Stimulated activated CD4-positive, alpha-beta T cell treated with anti-CD3 and anti-CD28 coated beads, TNF-alpha, amount 100 ng/mL, for 1 hour (primary cell): ENCODE results near the gene PAX7.

Experiments used
- DNase-seq, 3 donors: peaks; one replicate each; pipeline ENCODE4 v3.0.0-alpha.2; 2020; ENCODE audit warnings: low read depth in 3 of 3, low spot score in 1 of 3

The PAX7 gene

GRCh38 chr1:18640228-18641004 lies 9.8 kb downstream of the PAX7 start:
- DNase-seq, result no peak

GRCh38 chr1:18641005-18641941 lies 10.6 kb downstream of the PAX7 start:
- DNase-seq, result no peak

- no peak for DNase-seq
Measured at GRCh38 chr1:18642278-18643095, 11.8 kb downstream of the PAX7 start.

- DNase-seq, result no peak
Measured at GRCh38 chr1:18643154-18644012, 12.7 kb downstream of the PAX7 start.

GRCh38 chr1:18644013-18644399 lies 13.4 kb downstream of the PAX7 start:
- no peak for DNase-seq

GRCh38 chr1:18644446-18644845 lies 13.8 kb downstream of the PAX7 start:
- no peak for DNase-seq

- no peak for DNase-seq
Measured at GRCh38 chr1:18644973-18645746, 14.5 kb downstream of the PAX7 start.

GRCh38 chr1:18645747-18646090 lies 15.1 kb downstream of the PAX7 start:
- DNase-seq, result no peak

GRCh38 chr1:18646091-18646785 lies 15.6 kb downstream of the PAX7 start:
- DNase-seq, result no peak

- DNase-seq, result no peak
Measured at GRCh38 chr1:18646786-18647410, 16.3 kb downstream of the PAX7 start.

- DNase-seq, result no peak
Measured at GRCh38 chr1:18647681-18648214, 17.1 kb downstream of the PAX7 start.

GRCh38 chr1:18649693-18650370 lies 19.2 kb downstream of the PAX7 start:
- DNase-seq, result no peak

- no peak for DNase-seq
Measured at GRCh38 chr1:18651713-18652112, 21.1 kb downstream of the PAX7 start.

- DNase-seq, result no peak
Measured at GRCh38 chr1:18652791-18653190, 22.1 kb downstream of the PAX7 start.

- DNase-seq, result no peak
Measured at GRCh38 chr1:18653367-18653766, 22.7 kb downstream of the PAX7 start.

- no peak for DNase-seq
Measured at GRCh38 chr1:18653916-18654315, 23.3 kb downstream of the PAX7 start.

GRCh38 chr1:18654599-18654998 lies 24.0 kb downstream of the PAX7 start:
- no peak for DNase-seq
